PC-3 (cell line): ENCODE data around the gene TMEM117.

Source experiments
- CTCF ChIP-seq: fragments of 300-600 bp; sonication (generic); conservative IDR thresholded peaks from 2 replicates; pipeline ENCODE4 v1.5.1; 2017; ENCODE audit warnings: antibody characterized with exemption, low read depth, mild to moderate bottlenecking, low read length
- EZH2 ChIP-seq: fragments of 300-600 bp; sonication (generic); IDR thresholded peaks from one replicate; pipeline ENCODE4 v1.6.1; 2017; ENCODE audit warnings: antibody characterized with exemption, mild to moderate bottlenecking, low read length; ENCODE audit not compliant: unreplicated experiment

DNA sequence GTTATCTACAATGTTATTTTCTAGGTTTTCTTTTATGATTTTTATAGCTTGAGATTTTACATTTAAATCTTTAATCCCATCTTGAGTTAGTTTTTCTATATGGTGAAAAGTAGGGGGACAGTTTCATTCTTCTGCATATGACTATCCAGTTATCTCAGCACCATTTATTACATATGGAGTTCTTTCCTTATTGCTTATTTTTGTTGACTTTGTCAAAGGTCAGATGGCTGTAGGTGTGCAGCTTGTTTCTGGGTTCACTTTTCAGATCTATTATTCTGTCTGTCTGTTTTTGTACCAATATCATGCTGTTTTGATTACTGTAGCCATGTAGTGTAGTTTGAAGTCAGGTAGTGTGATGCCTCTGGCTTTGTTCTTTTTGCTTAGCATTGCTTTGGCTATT is 477.3 kb downstream of the TMEM117 start:
- TF ChIP-seq CTCF (no peak), EZH2 (no peak)
